GM19035 (cell line): ENCODE measurements around the gene FLVCR2.
"Not testable (repeated sequence)": the region's sequence is repeated elsewhere in the genome, so short reads cannot be mapped to it uniquely, and the experiment has no call there.

Experiments used
- ATAC-seq: cut with Tn5 transposase; IDR thresholded peaks from one replicate; pipeline ENCODE4 v1.9.1; 2021; ENCODE audit not compliant: unreplicated experiment

FLVCR2 gene

GRCh38 chr14:75660630-75661498 is 82.4 kb downstream of the FLVCR2 start, which contains the start of the genes ERG28 and TTLL5:
ERG28 (minus strand) TSS chr14:75660876; CDS start chr14:75657502, 3,374 bp downstream.
TTLL5 (plus strand) TSS chr14:75661246; CDS start chr14:75663150, 1,904 bp downstream.
- ATAC-seq = peak; percentile 97

GRCh38 chr14:75661499-75661814 is 83.0 kb downstream of the FLVCR2 start:
- no peak for ATAC-seq

GRCh38 chr14:75662966-75663365 is 84.5 kb downstream of the FLVCR2 start:
- no peak for ATAC-seq

- no peak for ATAC-seq
Measured at GRCh38 chr14:75667099-75667765, 88.8 kb downstream of the FLVCR2 start.

GRCh38 chr14:75672605-75673192 is 94.3 kb downstream of the FLVCR2 start:
- no peak for ATAC-seq

- ATAC-seq = peak; percentile 45
Measured at GRCh38 chr14:75673345-75674035, 95.1 kb downstream of the FLVCR2 start.

- ATAC-seq = no peak
Measured at GRCh38 chr14:75675265-75675960, 97.0 kb downstream of the FLVCR2 start.

- no peak for ATAC-seq
Measured at GRCh38 chr14:75685910-75686309, 107.5 kb downstream of the FLVCR2 start.

- no peak for ATAC-seq
Measured at GRCh38 chr14:75689012-75689411, 110.6 kb downstream of the FLVCR2 start.

- ATAC-seq = no peak
Measured at GRCh38 chr14:75690010-75690409, 111.6 kb downstream of the FLVCR2 start.

- not testable (repeated sequence) for ATAC-seq
Measured at GRCh38 chr14:75695025-75695424, 116.6 kb downstream of the FLVCR2 start.

GRCh38 chr14:75697386-75697785 is 119.0 kb downstream of the FLVCR2 start:
- no peak for ATAC-seq
